Panc1 (cell line): ENCODE data around the gene NT5C1B.

Source experiments
- POLR2AphosphoS5 ChIP-seq: IDR thresholded peaks from 2 replicates; pipeline ENCODE4 v1.6.1; 2012; ENCODE audit warnings: mild to moderate bottlenecking, low read depth, low read length, moderate library complexity
- TCF7L2 ChIP-seq: IDR thresholded peaks from 2 replicates; pipeline ENCODE4 v1.6.1; 2011; ENCODE audit warnings: mild to moderate bottlenecking, low read depth, low read length, inconsistent platforms
- TF ChIP-seq, protein P1 (sequence below): fragments of 450-650 bp; IDR thresholded peaks from 2 replicates; pipeline ENCODE4 v1.5.1; 2017; ENCODE audit warnings: mild to moderate bottlenecking

DNA sequence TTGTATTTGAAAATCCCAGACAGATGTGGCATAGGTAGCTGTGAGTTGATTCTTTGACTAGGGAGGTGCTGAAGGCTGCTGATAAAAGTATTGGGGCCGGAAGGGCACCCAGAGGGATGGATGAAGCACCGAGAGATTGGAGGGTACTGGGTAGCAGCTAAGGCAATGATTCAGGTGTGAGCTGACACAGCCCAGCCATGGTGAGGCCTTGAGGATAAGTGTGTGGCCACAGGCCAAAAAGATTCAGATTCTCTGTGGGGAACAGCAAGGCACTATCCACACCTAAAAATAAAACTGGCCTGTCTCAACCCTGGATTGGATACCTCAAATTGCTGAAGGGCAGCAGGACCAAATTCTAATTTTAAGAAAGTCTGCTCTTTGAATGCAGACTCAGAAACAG, 64.1 kb downstream of the NT5C1B start:
- TF ChIP-seq, protein P1, sequence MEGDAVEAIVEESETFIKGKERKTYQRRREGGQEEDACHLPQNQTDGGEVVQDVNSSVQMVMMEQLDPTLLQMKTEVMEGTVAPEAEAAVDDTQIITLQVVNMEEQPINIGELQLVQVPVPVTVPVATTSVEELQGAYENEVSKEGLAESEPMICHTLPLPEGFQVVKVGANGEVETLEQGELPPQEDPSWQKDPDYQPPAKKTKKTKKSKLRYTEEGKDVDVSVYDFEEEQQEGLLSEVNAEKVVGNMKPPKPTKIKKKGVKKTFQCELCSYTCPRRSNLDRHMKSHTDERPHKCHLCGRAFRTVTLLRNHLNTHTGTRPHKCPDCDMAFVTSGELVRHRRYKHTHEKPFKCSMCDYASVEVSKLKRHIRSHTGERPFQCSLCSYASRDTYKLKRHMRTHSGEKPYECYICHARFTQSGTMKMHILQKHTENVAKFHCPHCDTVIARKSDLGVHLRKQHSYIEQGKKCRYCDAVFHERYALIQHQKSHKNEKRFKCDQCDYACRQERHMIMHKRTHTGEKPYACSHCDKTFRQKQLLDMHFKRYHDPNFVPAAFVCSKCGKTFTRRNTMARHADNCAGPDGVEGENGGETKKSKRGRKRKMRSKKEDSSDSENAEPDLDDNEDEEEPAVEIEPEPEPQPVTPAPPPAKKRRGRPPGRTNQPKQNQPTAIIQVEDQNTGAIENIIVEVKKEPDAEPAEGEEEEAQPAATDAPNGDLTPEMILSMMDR, result no peak
- TF ChIP-seq TCF7L2 (no peak), POLR2AphosphoS5 (no peak)
